Vagina (tissue), 2 donors: ENCODE data around the gene RIMOC1. TPM values are rescaled to one million over a fixed set of nuclear protein-coding genes. Genes with fewer than 3 reads are reported as not detected.

Source experiments
- DNase-seq, 2 donors: peaks; one replicate each; pipeline ENCODE4 v3.0.0-alpha.2; 2017; ENCODE audit errors: extremely low spot score in 2 of 2
- H3K27ac ChIP-seq: fragments of 200-600 bp; sonication (generic); one replicate; pipeline ENCODE4 v1.5.1; 2019
- H3K27me3 ChIP-seq: fragments of 200-600 bp; sonication (generic); one replicate; pipeline ENCODE4 v1.5.1; 2019
- H3K36me3 ChIP-seq, 2 donors: fragments of 200-600 bp; sonication (generic); one replicate each; pipeline ENCODE4 v1.5.1; 2017 to 2019
- H3K4me1 ChIP-seq: fragments of 200-600 bp; sonication (generic); one replicate; pipeline ENCODE4 v1.5.1; 2019
- H3K4me3 ChIP-seq, 2 donors: fragments of 200-600 bp; sonication (generic); 1 replicate in 1 of 2; 2 replicates in 1 of 2; pipeline ENCODE4 v1.5.1; 2016 to 2019
- H3K9me3 ChIP-seq: fragments of 200-600 bp; sonication (generic); one replicate; pipeline ENCODE4 v1.5.1; 2019
- CTCF ChIP-seq, 3 experiments: fragments of 450-650 bp in 2 of 3; fragments of 200-600 bp in 1 of 3; sonication (generic) in 1 of 3; IDR thresholded peaks; one replicate each; pipeline ENCODE4 v1.5.1; 2017 to 2019; ENCODE audit warnings: antibody characterized with exemption in 3 of 3, mild to moderate bottlenecking in 2 of 3, moderate library complexity in 2 of 3
- POLR2A ChIP-seq, 2 donors: fragments of 450-650 bp; IDR thresholded peaks; one replicate each; pipeline ENCODE4 v1.6.1; 2017; ENCODE audit warnings: antibody characterized with exemption in 2 of 2, mild to moderate bottlenecking in 2 of 2, moderate library complexity in 2 of 2
- POLR2AphosphoS5 ChIP-seq, 2 donors: sonication (generic); formaldehyde crosslinking; IDR thresholded peaks; one replicate each; pipeline ENCODE4 v1.9.0; 2017; ENCODE audit warnings: antibody characterized with exemption in 2 of 2, mild to moderate bottlenecking in 2 of 2, low read depth in 1 of 2; ENCODE audit not compliant: insufficient read depth in 1 of 2
- intact Hi-C: fragments of 100-400 bp; cut with DNase I; formaldehyde crosslinking; loops from one replicate; pipeline ENCODE4 v1.15.1; 2023
- total RNA-seq: library from RNA; depleted of rRNA; stranded (reverse); fragments of >200 nt; gene quantifications from one replicate; pipeline ENCODE4 v1.2.3, GENCODE V29; 2016

Gene RIMOC1, protein sequence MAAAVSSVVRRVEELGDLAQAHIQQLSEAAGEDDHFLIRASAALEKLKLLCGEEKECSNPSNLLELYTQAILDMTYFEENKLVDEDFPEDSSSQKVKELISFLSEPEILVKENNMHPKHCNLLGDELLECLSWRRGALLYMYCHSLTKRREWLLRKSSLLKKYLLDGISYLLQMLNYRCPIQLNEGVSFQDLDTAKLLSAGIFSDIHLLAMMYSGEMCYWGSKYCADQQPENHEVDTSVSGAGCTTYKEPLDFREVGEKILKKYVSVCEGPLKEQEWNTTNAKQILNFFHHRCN
- total RNA-seq, result 10.3 TPM

DNA sequence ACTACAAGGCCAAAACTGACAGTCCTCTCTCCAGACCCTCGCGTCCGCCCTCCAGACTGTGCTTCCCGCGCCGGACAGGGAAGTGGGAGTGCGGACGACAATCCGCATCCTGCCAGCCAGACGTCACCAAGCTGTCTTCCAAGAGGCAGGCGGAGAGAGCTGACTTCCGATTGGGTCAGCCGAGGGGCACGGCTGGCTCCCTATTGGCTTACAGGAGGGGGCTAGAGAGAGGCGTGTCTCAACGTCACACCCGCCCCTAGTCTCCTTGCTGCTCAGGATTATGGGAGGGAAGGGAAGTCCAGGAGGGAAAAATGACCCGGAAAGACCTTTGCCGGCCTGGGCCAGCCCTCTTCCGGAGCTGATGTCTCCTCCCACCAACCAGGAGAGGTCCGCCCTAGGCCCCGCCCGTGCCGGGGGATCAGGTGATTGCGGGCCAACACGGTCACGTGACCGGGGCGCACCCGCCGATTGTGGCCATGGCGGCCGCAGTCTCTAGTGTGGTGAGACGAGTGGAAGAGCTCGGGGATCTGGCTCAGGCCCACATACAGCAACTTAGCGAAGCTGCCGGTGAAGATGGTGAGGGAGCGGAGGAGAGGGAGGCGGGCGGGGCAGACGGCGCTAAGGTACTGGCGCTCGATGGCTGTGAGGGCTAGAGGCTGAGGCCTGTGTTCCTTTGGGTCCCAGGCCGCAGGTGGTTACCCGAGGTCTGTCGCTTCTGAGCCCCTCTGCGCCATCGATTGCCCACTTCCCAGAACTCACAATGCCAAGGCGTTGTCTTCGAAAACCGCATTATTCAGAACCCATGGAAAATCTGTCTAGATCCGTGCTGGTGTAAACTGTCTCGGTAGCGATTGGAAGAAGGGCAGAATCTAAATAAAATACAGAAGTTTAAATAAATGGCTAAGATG, at the start of gene RIMOC1:
Gene RIMOC1, plus strand, starts transcription at position 453 of the 908 bp plus-strand sequence. Its CDS starts 24 bp downstream, at position 477.
- peaks cover 30% of the 10 kb centered on the region for H3K4me1 ChIP-seq
- intact Hi-C loops, result loop anchor here (10.0 kb wide), 1 partner anchor 49 kb away; no protein-coding TSS in a partner anchor

DNA sequence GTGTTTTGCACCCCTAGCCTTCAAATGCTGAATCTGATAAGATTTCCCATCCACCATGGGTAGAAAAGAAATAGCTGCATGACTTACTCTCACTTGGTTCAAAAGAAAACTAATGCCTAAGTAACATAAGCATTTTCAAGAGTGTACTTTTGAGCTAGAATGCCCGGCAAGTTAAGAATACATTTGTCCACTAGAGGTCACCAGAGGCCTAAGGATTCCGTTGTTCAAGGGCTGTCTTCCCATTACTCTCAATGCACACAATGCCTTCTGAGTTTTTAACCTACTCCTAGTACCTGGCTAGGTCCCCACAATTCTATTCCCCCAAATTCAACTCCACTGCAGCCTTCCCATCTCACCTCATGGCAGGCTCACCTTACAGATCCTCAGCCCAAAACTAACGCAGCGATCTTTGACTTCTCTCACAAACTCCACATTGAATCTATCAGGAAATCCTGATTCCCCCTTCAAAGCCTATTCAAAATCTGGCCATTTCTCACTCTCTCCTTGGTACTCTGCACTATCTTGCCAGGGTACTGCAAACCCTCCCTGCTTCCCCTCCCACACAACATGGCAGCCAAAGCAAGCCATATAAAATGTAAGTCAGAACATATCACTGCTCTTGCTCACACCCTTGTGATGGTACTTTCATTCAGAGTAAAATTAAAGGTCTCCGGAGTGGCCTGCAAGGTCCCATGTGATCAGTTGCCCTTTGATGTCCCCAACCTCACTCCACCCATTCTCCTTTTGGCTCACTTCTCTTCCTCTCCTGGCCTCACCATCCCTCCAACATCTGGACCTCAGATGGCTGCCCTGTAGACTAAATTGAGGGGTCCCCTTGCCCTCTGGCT, 47.3 kb upstream of the RIMOC1 start:
- Histone ChIP-seq H3K27me3 (no peaks in the 10 kb centered on the region), H3K4me3 (no peak overlapping the region), H3K4me1 (no peaks in the 10 kb centered on the region), H3K36me3 (peaks cover 0 to 40% of the 10 kb centered on the region in 2 donors), H3K27ac (no peak overlapping the region), H3K9me3 (no peaks in the 10 kb centered on the region)
- intact Hi-C loops, result loop anchor here (5.0 to 10.0 kb wide), 2 partner anchors 48 to 910 kb away; partner anchors contain the start of gene RIMOC1
- DNase-seq, result no peak
- TF ChIP-seq CTCF (IDR thresholded peaks at IDR 0.05) (peak; percentile 66 to 87 (median 73)), POLR2AphosphoS5 (IDR thresholded peaks at IDR 0.05; ENCODE audit: insufficient read depth in 1 of 2, low read depth in 1 of 2) (no peak)

More for the DNA sequence above, at the start of gene RIMOC1:
- no peak for TF ChIP-seq CTCF (IDR thresholded peaks at IDR 0.05)
- TF ChIP-seq POLR2AphosphoS5 (IDR thresholded peaks at IDR 0.05; ENCODE audit: insufficient read depth in 1 of 2, low read depth in 1 of 2), result peak; percentile 99
- TF ChIP-seq POLR2A (IDR thresholded peaks at IDR 0.05), result peak in 1 of 2 donors; percentile 79
- peak; percentile 99 to 100 for DNase-seq
- Histone ChIP-seq H3K4me3 (peak within 1 kb of the TSS; percentile 75 to 85), H3K27me3 (no peaks in the 10 kb centered on the region), H3K36me3 (peaks cover 0 to 10% of the 10 kb centered on the region in 2 donors), H3K27ac (peak within 1 kb of the TSS; percentile 95), H3K9me3 (no peaks in the 10 kb centered on the region)

DNA sequence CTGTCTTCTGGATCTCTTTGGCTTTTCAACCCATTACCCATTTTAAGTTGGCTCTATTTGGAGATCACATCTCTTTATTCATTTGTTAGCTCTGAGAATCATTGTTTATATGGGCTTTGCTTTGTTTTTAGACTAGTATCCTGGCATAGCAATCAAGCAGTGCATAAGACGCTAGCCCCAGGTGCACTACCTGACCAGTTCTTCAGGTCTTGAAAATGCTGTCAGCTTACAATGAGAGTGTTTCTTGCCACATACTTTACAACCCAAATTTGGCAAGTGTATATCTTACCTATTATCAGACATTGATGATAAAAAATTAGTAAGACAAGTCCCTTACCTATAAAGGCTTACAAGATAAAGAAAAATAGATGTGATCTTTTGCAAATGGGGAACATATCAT, 46.2 kb upstream of the RIMOC1 start:
- Histone ChIP-seq H3K9me3 (no peaks in the 10 kb centered on the region), H3K4me3 (no peak overlapping the region), H3K27me3 (no peaks in the 10 kb centered on the region), H3K4me1 (no peaks in the 10 kb centered on the region), H3K36me3 (peaks cover 0 to 35% of the 10 kb centered on the region in 2 donors), H3K27ac (no peak overlapping the region)
- no peak for DNase-seq
- intact Hi-C loops, result loop anchor here (5.0 to 10.0 kb wide), 2 partner anchors 47 to 909 kb away; partner anchors contain the start of gene RIMOC1
- TF ChIP-seq POLR2A (IDR thresholded peaks at IDR 0.05), result no peak
- TF ChIP-seq CTCF (IDR thresholded peaks at IDR 0.05), result no peak
- no peak for TF ChIP-seq POLR2AphosphoS5 (IDR thresholded peaks at IDR 0.05; ENCODE audit: insufficient read depth in 1 of 2, low read depth in 1 of 2)

- H3K36me3 ChIP-seq, result peaks cover 0 to 31% of the 10 kb centered on the region in 2 donors
- H3K4me3 ChIP-seq, result no peak overlapping the region
- intact Hi-C loops, result loop anchor here (5.0 to 10.0 kb wide), 2 partner anchors 46 to 908 kb away; partner anchors contain the start of gene RIMOC1
- H3K27ac ChIP-seq, result no peak overlapping the region
- no peaks in the 10 kb centered on the region for H3K27me3 ChIP-seq
- no peaks in the 10 kb centered on the region for H3K4me1 ChIP-seq
- H3K9me3 ChIP-seq, result no peaks in the 10 kb centered on the region
- no peak for DNase-seq
- TF ChIP-seq CTCF (IDR thresholded peaks at IDR 0.05), result no peak
- TF ChIP-seq POLR2AphosphoS5 (IDR thresholded peaks at IDR 0.05; ENCODE audit: insufficient read depth in 1 of 2, low read depth in 1 of 2), result no peak
- no peak for TF ChIP-seq POLR2A (IDR thresholded peaks at IDR 0.05)
These were observed 45.3 kb upstream of the RIMOC1 start for GRCh38 chr5:41858890-41859289.
